GM12872 (cell line): ENCODE data around the gene GRIK1.

Experiments used
- TF ChIP-seq, protein P1 (sequence below): IDR thresholded peaks from 3 replicates; pipeline ENCODE4 v1.5.1; 2011; ENCODE audit warnings: low read depth, mild to moderate bottlenecking, low read length, moderate library complexity; ENCODE audit not compliant: insufficient read depth

GRIK1 gene

DNA sequence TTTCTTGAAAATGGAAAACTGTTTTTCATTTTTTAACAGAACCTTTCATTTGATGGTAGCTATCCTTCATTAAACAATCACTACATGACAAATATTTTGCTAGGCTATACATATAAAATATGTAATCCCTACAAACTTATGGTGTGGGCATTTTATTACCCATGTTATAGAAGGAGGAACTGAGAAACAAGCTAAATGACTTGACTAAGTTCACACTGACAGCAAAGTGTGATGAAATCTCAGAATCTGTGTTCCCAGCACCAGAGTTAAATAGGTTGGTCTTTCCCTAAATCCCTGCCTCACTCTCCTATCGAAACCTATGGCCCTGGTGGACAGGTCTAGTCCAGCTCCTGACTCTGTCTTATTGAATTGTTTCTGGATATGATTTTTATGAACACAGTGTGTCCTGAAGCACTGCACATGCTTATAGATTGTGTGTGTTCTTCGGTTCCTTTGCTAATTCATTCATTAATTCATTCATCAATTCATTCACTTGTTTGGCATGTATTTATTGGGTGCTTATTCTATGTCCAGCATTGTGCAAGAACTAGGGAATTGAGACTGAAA is 301.0 kb downstream of the GRIK1 start:
- TF ChIP-seq, protein P1, sequence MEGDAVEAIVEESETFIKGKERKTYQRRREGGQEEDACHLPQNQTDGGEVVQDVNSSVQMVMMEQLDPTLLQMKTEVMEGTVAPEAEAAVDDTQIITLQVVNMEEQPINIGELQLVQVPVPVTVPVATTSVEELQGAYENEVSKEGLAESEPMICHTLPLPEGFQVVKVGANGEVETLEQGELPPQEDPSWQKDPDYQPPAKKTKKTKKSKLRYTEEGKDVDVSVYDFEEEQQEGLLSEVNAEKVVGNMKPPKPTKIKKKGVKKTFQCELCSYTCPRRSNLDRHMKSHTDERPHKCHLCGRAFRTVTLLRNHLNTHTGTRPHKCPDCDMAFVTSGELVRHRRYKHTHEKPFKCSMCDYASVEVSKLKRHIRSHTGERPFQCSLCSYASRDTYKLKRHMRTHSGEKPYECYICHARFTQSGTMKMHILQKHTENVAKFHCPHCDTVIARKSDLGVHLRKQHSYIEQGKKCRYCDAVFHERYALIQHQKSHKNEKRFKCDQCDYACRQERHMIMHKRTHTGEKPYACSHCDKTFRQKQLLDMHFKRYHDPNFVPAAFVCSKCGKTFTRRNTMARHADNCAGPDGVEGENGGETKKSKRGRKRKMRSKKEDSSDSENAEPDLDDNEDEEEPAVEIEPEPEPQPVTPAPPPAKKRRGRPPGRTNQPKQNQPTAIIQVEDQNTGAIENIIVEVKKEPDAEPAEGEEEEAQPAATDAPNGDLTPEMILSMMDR = no peak

DNA sequence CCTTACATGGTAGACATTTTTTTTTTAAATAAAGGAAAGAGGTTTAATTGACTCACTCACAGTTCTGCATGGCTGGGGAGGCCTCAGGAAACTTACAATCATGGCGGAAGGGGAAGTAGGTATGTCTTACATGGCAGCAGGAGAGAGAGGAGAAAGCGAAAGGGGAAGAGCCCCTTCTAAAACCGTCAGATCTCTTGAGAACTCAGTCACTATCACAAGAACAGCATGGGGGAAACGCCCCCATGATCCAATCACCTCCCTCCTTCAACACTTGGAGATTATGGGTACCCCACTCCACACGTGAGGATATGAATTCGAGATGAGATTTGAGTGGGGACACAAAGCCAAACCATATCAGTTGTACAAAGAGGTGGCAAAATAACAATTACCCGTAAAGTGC is 301.7 kb downstream of the GRIK1 start:
- TF ChIP-seq, protein P1 = no peak

DNA sequence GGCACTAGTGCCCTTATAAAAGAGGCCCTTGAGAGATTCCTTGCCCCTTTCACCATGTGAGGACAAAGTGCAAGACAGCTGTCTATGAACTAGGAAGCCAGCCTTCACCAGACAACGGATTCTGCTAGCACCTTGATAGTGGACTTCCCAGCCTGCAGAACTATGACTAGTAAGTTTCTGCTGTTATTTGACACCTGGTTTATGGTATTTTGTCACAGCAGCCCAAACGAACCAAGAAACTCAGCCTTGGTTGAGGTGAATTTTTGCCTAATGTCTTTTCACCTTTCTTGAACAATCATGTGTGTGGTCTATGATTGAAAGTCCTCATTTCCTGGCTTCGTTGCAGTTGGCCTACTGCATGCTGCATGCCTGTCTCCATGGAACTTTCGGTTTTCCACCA is 302.2 kb downstream of the GRIK1 start:
- TF ChIP-seq, protein P1 = no peak

- TF ChIP-seq, protein P1 = no peak
These were observed 302.7 kb downstream of the GRIK1 start for GRCh38 chr21:29637134-29637533.

DNA sequence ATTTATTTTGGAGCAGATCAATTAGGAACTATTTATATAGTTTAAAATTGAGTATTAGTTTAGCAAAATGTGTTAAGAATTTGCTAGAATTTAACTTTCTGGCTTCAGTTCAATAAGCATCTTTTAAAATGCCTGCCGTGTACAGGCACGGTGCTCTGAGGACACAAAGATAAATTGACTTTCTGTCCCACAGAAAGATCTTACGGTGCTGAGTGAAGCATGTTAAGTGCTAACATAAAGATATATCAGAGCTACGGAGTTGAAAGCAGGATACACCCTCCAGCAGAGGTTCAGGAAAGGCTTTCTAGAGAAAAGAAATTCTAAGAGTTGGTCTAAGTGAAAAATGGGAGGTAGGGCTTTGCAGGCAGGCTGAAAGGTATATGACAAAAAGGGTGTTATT is 305.4 kb downstream of the GRIK1 start:
- TF ChIP-seq, protein P1 = no peak

- TF ChIP-seq, protein P1 = no peak
These were observed 306.0 kb downstream of the GRIK1 start for GRCh38 chr21:29633756-29634155.

DNA sequence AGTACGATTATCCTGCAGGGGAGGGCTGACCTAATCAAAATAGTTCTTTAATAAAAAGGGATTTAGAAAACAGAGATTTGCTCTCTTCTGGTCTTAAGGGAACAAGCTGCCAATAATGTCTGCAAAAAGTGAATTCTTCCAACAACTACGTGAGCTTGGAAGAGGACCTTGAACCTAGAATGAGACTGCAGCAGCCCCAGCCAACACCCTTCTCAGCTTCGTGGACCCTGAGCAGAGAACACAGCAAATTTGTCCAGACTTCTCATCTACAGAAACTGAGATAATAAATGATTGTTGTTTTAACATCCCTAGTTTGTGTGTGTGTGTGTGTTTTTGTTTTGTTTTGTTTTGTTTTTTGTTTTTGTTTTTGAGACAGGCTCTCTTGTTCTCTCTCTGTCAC is 309.4 kb downstream of the GRIK1 start:
- TF ChIP-seq, protein P1 = no peak

- TF ChIP-seq, protein P1 = no peak
These were observed 311.9 kb downstream of the GRIK1 start for GRCh38 chr21:29627905-29628304.
